Skeletal muscle satellite cell (primary cell): ENCODE measurements around the gene DLG3.
"Not testable (repeated sequence)": the region's sequence is repeated elsewhere in the genome, so short reads cannot be mapped to it uniquely, and the experiment has no call there.

Source experiments
- H3K27me3 ChIP-seq: 2 replicates; pipeline ENCODE4 v1.7.0; 2013; ENCODE audit warnings: low read length; ENCODE audit not compliant: control insufficient read depth, insufficient read depth
- H3K36me3 ChIP-seq: 2 replicates; pipeline ENCODE4 v1.7.0; 2013; ENCODE audit warnings: mild to moderate bottlenecking, control low read depth, low read length; ENCODE audit not compliant: insufficient read depth
- H3K4me1 ChIP-seq: 2 replicates; pipeline ENCODE4 v1.7.0; 2013; ENCODE audit warnings: low read length; ENCODE audit not compliant: control insufficient read depth, insufficient read depth
- H3K4me2 ChIP-seq: 2 replicates; pipeline ENCODE4 v1.7.0; 2013; ENCODE audit warnings: mild to moderate bottlenecking, low read length
- H3K4me3 ChIP-seq: 2 replicates; pipeline ENCODE4 v1.7.0; 2013; ENCODE audit warnings: low read length
- H3K9ac ChIP-seq: 2 replicates; pipeline ENCODE4 v1.7.0; 2013; ENCODE audit warnings: mild to moderate bottlenecking, low read depth, low read length, moderate library complexity
- H3K9me3 ChIP-seq: replicated peaks from 2 replicates; pipeline ENCODE4 v1.7.0; 2013; ENCODE audit warnings: mild to moderate bottlenecking, control low read depth, low read length

Gene DLG3

GRCh38 chrX:70504772-70505450 is 60.3 kb downstream of the DLG3 start:
- H3K36me3 ChIP-seq, result no peaks in the 10 kb centered on the region
- no peak overlapping the region for H3K4me3 ChIP-seq
- H3K27me3 ChIP-seq, result no peaks in the 10 kb centered on the region
- no peak overlapping the region for H3K9ac ChIP-seq
- H3K9me3 ChIP-seq, result no peaks in the 10 kb centered on the region
- H3K4me1 ChIP-seq, result peaks cover 5% of the 10 kb centered on the region
- H3K4me2 ChIP-seq, result no peak overlapping the region

GRCh38 chrX:70505451-70505841 is 60.8 kb downstream of the DLG3 start:
- no peaks in the 10 kb centered on the region for H3K9me3 ChIP-seq
- no peak overlapping the region for H3K4me3 ChIP-seq
- no peak overlapping the region for H3K4me2 ChIP-seq
- H3K9ac ChIP-seq, result no peak overlapping the region
- no peaks in the 10 kb centered on the region for H3K36me3 ChIP-seq
- peaks cover 5% of the 10 kb centered on the region for H3K4me1 ChIP-seq
- H3K27me3 ChIP-seq, result no peaks in the 10 kb centered on the region

GRCh38 chrX:70508296-70508911 is 63.8 kb downstream of the DLG3 start:
- Histone ChIP-seq H3K27me3 (no peaks in the 10 kb centered on the region), H3K36me3 (no peaks in the 10 kb centered on the region), H3K9me3 (no peaks in the 10 kb centered on the region), H3K4me3 (no peak overlapping the region), H3K9ac (no peak overlapping the region), H3K4me2 (no peak overlapping the region), H3K4me1 (peaks cover 5% of the 10 kb centered on the region)

- no peaks in the 10 kb centered on the region for H3K36me3 ChIP-seq
- H3K4me3 ChIP-seq, result no peak overlapping the region
- no peak overlapping the region for H3K9ac ChIP-seq
- peaks cover 5% of the 10 kb centered on the region for H3K4me1 ChIP-seq
- no peaks in the 10 kb centered on the region for H3K27me3 ChIP-seq
- no peak overlapping the region for H3K4me2 ChIP-seq
- H3K9me3 ChIP-seq, result no peaks in the 10 kb centered on the region
These were observed 64.4 kb downstream of the DLG3 start for GRCh38 chrX:70509078-70509477.

- not testable (repeated sequence) for H3K9ac ChIP-seq, H3K4me2 ChIP-seq, H3K27me3 ChIP-seq, H3K36me3 ChIP-seq, H3K4me1 ChIP-seq, H3K9me3 ChIP-seq, H3K4me3 ChIP-seq
These were observed 70.6 kb downstream of the DLG3 start for GRCh38 chrX:70515270-70515669.

- not testable (repeated sequence) for H3K27me3 ChIP-seq, H3K4me3 ChIP-seq, H3K9me3 ChIP-seq, H3K4me2 ChIP-seq, H3K36me3 ChIP-seq, H3K9ac ChIP-seq, H3K4me1 ChIP-seq
These were observed 71.1 kb downstream of the DLG3 start for GRCh38 chrX:70515692-70516091.

- Histone ChIP-seq H3K27me3 (peaks cover 37% of the 10 kb centered on the region), H3K36me3 (no peaks in the 10 kb centered on the region), H3K9me3 (no peaks in the 10 kb centered on the region), H3K4me2 (no peak overlapping the region), H3K4me1 (no peaks in the 10 kb centered on the region), H3K4me3 (no peak overlapping the region), H3K9ac (no peak overlapping the region)
These were observed 81.1 kb downstream of the DLG3 start for GRCh38 chrX:70525733-70526132.

GRCh38 chrX:70527053-70527452 is 82.4 kb downstream of the DLG3 start:
- Histone ChIP-seq H3K9ac (no peak overlapping the region), H3K9me3 (no peaks in the 10 kb centered on the region), H3K4me1 (no peaks in the 10 kb centered on the region), H3K27me3 (peaks cover 37% of the 10 kb centered on the region), H3K4me3 (no peak overlapping the region), H3K4me2 (no peak overlapping the region), H3K36me3 (no peaks in the 10 kb centered on the region)

GRCh38 chrX:70527610-70528345 is 83.1 kb downstream of the DLG3 start:
- Histone ChIP-seq H3K4me3 (no peak overlapping the region), H3K36me3 (no peaks in the 10 kb centered on the region), H3K4me2 (no peak overlapping the region), H3K4me1 (no peaks in the 10 kb centered on the region), H3K27me3 (peaks cover 37% of the 10 kb centered on the region), H3K9ac (no peak overlapping the region), H3K9me3 (no peaks in the 10 kb centered on the region)

- Histone ChIP-seq H3K4me2 (no peak overlapping the region), H3K36me3 (no peaks in the 10 kb centered on the region), H3K4me1 (no peaks in the 10 kb centered on the region), H3K9ac (no peak overlapping the region), H3K9me3 (no peaks in the 10 kb centered on the region), H3K4me3 (no peak overlapping the region), H3K27me3 (peaks cover 13% of the 10 kb centered on the region)
These were observed 90.6 kb downstream of the DLG3 start for GRCh38 chrX:70535198-70535597.

- Histone ChIP-seq H3K36me3 (no peaks in the 10 kb centered on the region), H3K27me3 (no peaks in the 10 kb centered on the region), H3K9ac (no peak overlapping the region), H3K4me3 (no peak overlapping the region), H3K4me1 (no peaks in the 10 kb centered on the region), H3K9me3 (no peaks in the 10 kb centered on the region), H3K4me2 (no peak overlapping the region)
These were observed 104.8 kb downstream of the DLG3 start for GRCh38 chrX:70549429-70549828.
